Activated CD4-positive, alpha-beta T cell treated with anti-CD3 and anti-CD28 coated beads, Interleukin-2, amount 10 ng/mL, durations not matched to agents 7 days and 5 days (primary cell): Measurements from ENCODE around the gene TUBB2B. TPM values are rescaled to one million over a fixed set of nuclear protein-coding genes. Genes with fewer than 3 reads are reported as not detected.

Source experiments
- CTCF ChIA-PET: fragments of 350-600 bp; sonication (Branson Sonifier 250); formaldehyde crosslinking; loops from one replicate; lab custom pipeline; 2021; ENCODE audit warnings: antibody characterized with exemption; lab: Charles Lee
- POLR2A ChIA-PET: fragments of 350-600 bp; sonication (Branson Sonifier 250); formaldehyde crosslinking; loops from one replicate; lab custom pipeline; 2021; ENCODE audit warnings: antibody characterized with exemption; lab: Charles Lee
- DNase-seq: peaks from one replicate; pipeline ENCODE4 v3.0.0-alpha.2; 2020
- H3K27ac Mint-ChIP-seq: one replicate; pipeline ENCODE4 v1.8.0; 2021; ENCODE audit warnings: mild to moderate bottlenecking, moderate library complexity, mixed read lengths
- H3K27me3 Mint-ChIP-seq: one replicate; pipeline ENCODE4 v1.8.0; 2021; ENCODE audit warnings: mixed read lengths
- H3K36me3 Mint-ChIP-seq: one replicate; pipeline ENCODE4 v1.8.0; 2021; ENCODE audit warnings: low read depth, mixed read lengths
- H3K4me1 Mint-ChIP-seq: one replicate; pipeline ENCODE4 v1.8.0; 2021; ENCODE audit warnings: mixed read lengths
- H3K4me3 Mint-ChIP-seq: one replicate; pipeline ENCODE4 v1.8.0; 2021; ENCODE audit warnings: mild to moderate bottlenecking, moderate library complexity, mixed read lengths
- H3K9me3 Mint-ChIP-seq: one replicate; pipeline ENCODE4 v1.8.0; 2021; ENCODE audit warnings: mixed read lengths
- total RNA-seq, 2 experiments: library from RNA; stranded (reverse); gene quantifications; one replicate each; pipeline ENCODE4 v1.2.3, GENCODE V29; 2021

Gene TUBB2B
- total RNA-seq, 2 experiments from 2014 or later: not detected

- Mint-ChIP-seq H3K27me3 (peaks cover 10% of the 10 kb centered on the region), H3K4me1 (peaks cover 11% of the 10 kb centered on the region), H3K9me3 (no peaks in the 10 kb centered on the region), H3K27ac (no peak overlapping the region), H3K4me3 (no peak overlapping the region), H3K36me3 (no peaks in the 10 kb centered on the region)
- DNase-seq: no peak
- POLR2A ChIA-PET: no interaction called here
- CTCF ChIA-PET: interaction anchor here (0.8 kb wide), 1 partner anchor 28 kb away, joined by 3 read pairs; no protein-coding TSS in a partner anchor
These were observed 15.2 kb downstream of the TUBB2B start for GRCh38 chr6:3212261-3212660.

- POLR2A ChIA-PET: no interaction called here
- Mint-ChIP-seq H3K9me3 (peaks cover 2% of the 10 kb centered on the region), H3K4me3 (no peak overlapping the region), H3K4me1 (peaks cover 11% of the 10 kb centered on the region), H3K27me3 (peaks cover 10% of the 10 kb centered on the region), H3K27ac (no peak overlapping the region), H3K36me3 (no peaks in the 10 kb centered on the region)
- no peak for DNase-seq
- CTCF ChIA-PET: interaction anchor here (0.8 kb wide), 1 partner anchor 28 kb away, joined by 3 read pairs; no protein-coding TSS in a partner anchor
These were observed 15.8 kb downstream of the TUBB2B start for GRCh38 chr6:3211681-3212080.

- Mint-ChIP-seq H3K27me3 (peaks cover 6% of the 10 kb centered on the region), H3K27ac (no peak overlapping the region)
These were observed 17.3 kb downstream of the TUBB2B start for GRCh38 chr6:3210024-3210610.

GRCh38 chr6:3209114-3210023 lies 18.1 kb downstream of the TUBB2B start:
- CTCF ChIA-PET: interaction anchor here (0.7 to 0.8 kb wide), 2 partner anchors 50 to 52 kb away, joined by 3 to 6 read pairs; no protein-coding TSS in a partner anchor
- peaks cover 6% of the 10 kb centered on the region for H3K27me3 Mint-ChIP-seq
- no peak overlapping the region for H3K27ac Mint-ChIP-seq
- H3K9me3 Mint-ChIP-seq: peaks cover 3% of the 10 kb centered on the region
- no peaks in the 10 kb centered on the region for H3K36me3 Mint-ChIP-seq
- peaks cover 11% of the 10 kb centered on the region for H3K4me1 Mint-ChIP-seq
- no peak for DNase-seq
- H3K4me3 Mint-ChIP-seq: no peak overlapping the region
- POLR2A ChIA-PET: no interaction called here

More at GRCh38 chr6:3210024-3210610, 17.3 kb downstream of the TUBB2B start:
- DNase-seq: no peak
- no peaks in the 10 kb centered on the region for H3K36me3 Mint-ChIP-seq
- peaks cover 3% of the 10 kb centered on the region for H3K9me3 Mint-ChIP-seq
- CTCF ChIA-PET: interaction anchor here (0.7 to 0.8 kb wide), 2 partner anchors 50 to 52 kb away, joined by 3 to 6 read pairs; no protein-coding TSS in a partner anchor
- H3K4me1 Mint-ChIP-seq: peaks cover 11% of the 10 kb centered on the region
- POLR2A ChIA-PET: interaction anchor here (0.7 kb wide), 1 partner anchor 28 kb away, joined by 3 read pairs; no protein-coding TSS in a partner anchor
- no peak overlapping the region for H3K4me3 Mint-ChIP-seq

GRCh38 chr6:3208775-3209113 lies 18.7 kb downstream of the TUBB2B start:
- H3K4me3 Mint-ChIP-seq: no peak overlapping the region
- H3K27ac Mint-ChIP-seq: no peak overlapping the region
- POLR2A ChIA-PET: no interaction called here

GRCh38 chr6:3208098-3208774 lies 19.2 kb downstream of the TUBB2B start:
- no peak for DNase-seq
- Mint-ChIP-seq H3K27me3 (peaks cover 6% of the 10 kb centered on the region), H3K4me1 (peaks cover 11% of the 10 kb centered on the region), H3K4me3 (no peak overlapping the region), H3K27ac (no peak overlapping the region), H3K36me3 (no peaks in the 10 kb centered on the region), H3K9me3 (peaks cover 3% of the 10 kb centered on the region)
- ChIA-PET CTCF (interaction anchor here (0.8 kb wide), 1 partner anchor 25 kb away, joined by 3 read pairs; no protein-coding TSS in a partner anchor), POLR2A (no interaction called here)

More at GRCh38 chr6:3208775-3209113, 18.7 kb downstream of the TUBB2B start:
- Mint-ChIP-seq H3K27me3 (peaks cover 6% of the 10 kb centered on the region), H3K4me1 (peaks cover 11% of the 10 kb centered on the region), H3K36me3 (no peaks in the 10 kb centered on the region), H3K9me3 (peaks cover 3% of the 10 kb centered on the region)
- DNase-seq: no peak
- CTCF ChIA-PET: no interaction called here

GRCh38 chr6:3206339-3207015 lies 21.0 kb downstream of the TUBB2B start:
- H3K27ac Mint-ChIP-seq: no peak overlapping the region
- DNase-seq: no peak
- CTCF ChIA-PET: no interaction called here
- POLR2A ChIA-PET: no interaction called here
- H3K27me3 Mint-ChIP-seq: peaks cover 15% of the 10 kb centered on the region
- H3K4me1 Mint-ChIP-seq: peaks cover 11% of the 10 kb centered on the region
- peaks cover 3% of the 10 kb centered on the region for H3K9me3 Mint-ChIP-seq
- H3K36me3 Mint-ChIP-seq: no peaks in the 10 kb centered on the region
- H3K4me3 Mint-ChIP-seq: no peak overlapping the region

- H3K4me1 Mint-ChIP-seq: peaks cover 11% of the 10 kb centered on the region
- H3K9me3 Mint-ChIP-seq: peaks cover 3% of the 10 kb centered on the region
- POLR2A ChIA-PET: no interaction called here
- no peaks in the 10 kb centered on the region for H3K36me3 Mint-ChIP-seq
- no peak overlapping the region for H3K4me3 Mint-ChIP-seq
- peaks cover 15% of the 10 kb centered on the region for H3K27me3 Mint-ChIP-seq
- DNase-seq: no peak
- H3K27ac Mint-ChIP-seq: no peak overlapping the region
- CTCF ChIA-PET: no interaction called here
These were observed 21.5 kb downstream of the TUBB2B start for GRCh38 chr6:3205913-3206312.

GRCh38 chr6:3204921-3205320 lies 22.5 kb downstream of the TUBB2B start:
- DNase-seq: no peak
- peaks cover 21% of the 10 kb centered on the region for H3K27me3 Mint-ChIP-seq
- H3K9me3 Mint-ChIP-seq: peaks cover 3% of the 10 kb centered on the region
- no peaks in the 10 kb centered on the region for H3K36me3 Mint-ChIP-seq
- no peak overlapping the region for H3K4me3 Mint-ChIP-seq
- H3K27ac Mint-ChIP-seq: no peak overlapping the region
- POLR2A ChIA-PET: no interaction called here
- CTCF ChIA-PET: interaction anchor here (1.3 kb wide), 1 partner anchor 46 kb away, joined by 4 read pairs; no protein-coding TSS in a partner anchor
- peaks cover 11% of the 10 kb centered on the region for H3K4me1 Mint-ChIP-seq

GRCh38 chr6:3202999-3203696 lies 24.3 kb downstream of the TUBB2B start:
- Mint-ChIP-seq H3K27ac (no peak overlapping the region), H3K9me3 (peaks cover 8% of the 10 kb centered on the region), H3K4me3 (no peak overlapping the region), H3K27me3 (peaks cover 25% of the 10 kb centered on the region), H3K4me1 (no peaks in the 10 kb centered on the region), H3K36me3 (no peaks in the 10 kb centered on the region)
- POLR2A ChIA-PET: no interaction called here
- CTCF ChIA-PET: interaction anchor here (0.6 kb wide), 1 partner anchor 84 kb away, joined by 3 read pairs; no protein-coding TSS in a partner anchor
- no peak for DNase-seq

- POLR2A ChIA-PET: no interaction called here
- Mint-ChIP-seq H3K4me3 (no peak overlapping the region), H3K27ac (no peak overlapping the region), H3K36me3 (no peaks in the 10 kb centered on the region), H3K9me3 (peaks cover 5% of the 10 kb centered on the region), H3K27me3 (peaks cover 25% of the 10 kb centered on the region), H3K4me1 (no peaks in the 10 kb centered on the region)
- DNase-seq: no peak
- CTCF ChIA-PET: no interaction called here
These were observed 26.1 kb downstream of the TUBB2B start for GRCh38 chr6:3201388-3201787.

GRCh38 chr6:3200682-3201081 lies 26.8 kb downstream of the TUBB2B start:
- no peak overlapping the region for H3K27ac Mint-ChIP-seq
- peaks cover 5% of the 10 kb centered on the region for H3K9me3 Mint-ChIP-seq
- no peak for DNase-seq
- CTCF ChIA-PET: no interaction called here
- POLR2A ChIA-PET: no interaction called here
- H3K36me3 Mint-ChIP-seq: no peaks in the 10 kb centered on the region
- no peak overlapping the region for H3K4me3 Mint-ChIP-seq
- H3K4me1 Mint-ChIP-seq: no peaks in the 10 kb centered on the region
- H3K27me3 Mint-ChIP-seq: peaks cover 22% of the 10 kb centered on the region
